KMS-11 (cell line): ENCODE measurements around the gene PLEKHB2.

Experiments
- H2AFZ ChIP-seq: fragments of 200-600 bp; sonication (generic); 2 replicates; pipeline ENCODE4 v1.6.1; 2016; ENCODE audit warnings: antibody characterized with exemption, mixed run types, low read depth
- H3K27ac ChIP-seq: fragments of 200-600 bp; sonication (generic); 2 replicates; pipeline ENCODE4 v1.6.1; 2016; ENCODE audit warnings: mild to moderate bottlenecking, mixed run types
- H3K27me3 ChIP-seq: fragments of 200-600 bp; sonication (generic); 2 replicates; pipeline ENCODE4 v1.6.1; 2017; ENCODE audit warnings: mild to moderate bottlenecking, low read depth, mixed run types, moderate library complexity; ENCODE audit not compliant: insufficient read depth
- H3K36me3 ChIP-seq: fragments of 200-600 bp; sonication (generic); 2 replicates; pipeline ENCODE4 v1.6.1; 2017; ENCODE audit warnings: mild to moderate bottlenecking, mixed run types; ENCODE audit not compliant: insufficient read depth
- H3K4me1 ChIP-seq: fragments of 200-600 bp; sonication (generic); 2 replicates; pipeline ENCODE4 v1.6.1; 2016; ENCODE audit warnings: mild to moderate bottlenecking, low read depth, mixed run types; ENCODE audit not compliant: poor library complexity, severe bottlenecking
- H3K4me2 ChIP-seq: fragments of 200-600 bp; sonication (generic); 2 replicates; pipeline ENCODE4 v1.7.0; 2016; ENCODE audit warnings: mild to moderate bottlenecking, mixed run types
- H3K4me3 ChIP-seq: fragments of 200-600 bp; sonication (generic); IDR thresholded peaks from 2 replicates; pipeline ENCODE4 v1.6.1; 2017; ENCODE audit warnings: low read depth, low read length, mixed read lengths; ENCODE audit not compliant: insufficient read depth
- H3K79me2 ChIP-seq: fragments of 200-600 bp; sonication (generic); 2 replicates; pipeline ENCODE4 v1.6.1; 2016; ENCODE audit warnings: low read depth, mixed run types; ENCODE audit not compliant: insufficient read depth
- H3K9ac ChIP-seq: fragments of 200-600 bp; sonication (generic); 2 replicates; pipeline ENCODE4 v1.6.1; 2016; ENCODE audit warnings: mild to moderate bottlenecking, mixed run types
- H4K20me1 ChIP-seq: fragments of 200-600 bp; sonication (generic); 2 replicates; pipeline ENCODE4 v1.6.1; 2016; ENCODE audit warnings: mild to moderate bottlenecking, mixed run types; ENCODE audit not compliant: insufficient read depth
- TF ChIP-seq, protein P1 (sequence below): fragments of 200-600 bp; sonication (generic); conservative IDR thresholded peaks from 2 replicates; pipeline ENCODE4 v1.6.1; 2017; ENCODE audit warnings: low read depth, mild to moderate bottlenecking, antibody characterized with exemption, low read length, moderate library complexity, mixed read lengths

The PLEKHB2 gene

DNA sequence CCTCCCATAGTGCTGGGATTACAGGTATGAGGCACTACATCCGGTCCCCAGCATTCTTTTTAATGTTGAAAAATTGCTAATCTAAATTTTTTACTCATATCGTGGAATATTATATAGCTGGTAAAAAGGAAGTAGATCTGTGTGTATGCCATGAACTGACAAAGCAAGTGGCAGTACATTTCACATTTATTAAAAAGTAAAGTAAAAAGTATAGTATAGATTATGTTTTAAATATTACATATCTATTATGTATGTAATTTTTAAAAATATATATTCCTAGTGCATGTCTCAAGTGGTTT lies 25.1 kb downstream of the PLEKHB2 start:
- no peak overlapping the region for H3K9ac ChIP-seq
- H4K20me1 ChIP-seq, result no peaks in the 10 kb centered on the region
- H3K4me1 ChIP-seq, result no peaks in the 10 kb centered on the region
- H3K4me2 ChIP-seq, result no peak overlapping the region
- H3K79me2 ChIP-seq, result no peaks in the 10 kb centered on the region
- no peaks in the 10 kb centered on the region for H3K27me3 ChIP-seq
- 0 out of 2 replicates have a peak, but pooled peaks cover 4% of the 10 kb centered on the region for H3K36me3 ChIP-seq
- TF ChIP-seq, protein P1, sequence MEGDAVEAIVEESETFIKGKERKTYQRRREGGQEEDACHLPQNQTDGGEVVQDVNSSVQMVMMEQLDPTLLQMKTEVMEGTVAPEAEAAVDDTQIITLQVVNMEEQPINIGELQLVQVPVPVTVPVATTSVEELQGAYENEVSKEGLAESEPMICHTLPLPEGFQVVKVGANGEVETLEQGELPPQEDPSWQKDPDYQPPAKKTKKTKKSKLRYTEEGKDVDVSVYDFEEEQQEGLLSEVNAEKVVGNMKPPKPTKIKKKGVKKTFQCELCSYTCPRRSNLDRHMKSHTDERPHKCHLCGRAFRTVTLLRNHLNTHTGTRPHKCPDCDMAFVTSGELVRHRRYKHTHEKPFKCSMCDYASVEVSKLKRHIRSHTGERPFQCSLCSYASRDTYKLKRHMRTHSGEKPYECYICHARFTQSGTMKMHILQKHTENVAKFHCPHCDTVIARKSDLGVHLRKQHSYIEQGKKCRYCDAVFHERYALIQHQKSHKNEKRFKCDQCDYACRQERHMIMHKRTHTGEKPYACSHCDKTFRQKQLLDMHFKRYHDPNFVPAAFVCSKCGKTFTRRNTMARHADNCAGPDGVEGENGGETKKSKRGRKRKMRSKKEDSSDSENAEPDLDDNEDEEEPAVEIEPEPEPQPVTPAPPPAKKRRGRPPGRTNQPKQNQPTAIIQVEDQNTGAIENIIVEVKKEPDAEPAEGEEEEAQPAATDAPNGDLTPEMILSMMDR, result no peak
- no peak overlapping the region for H3K27ac ChIP-seq
- no peak overlapping the region for H2AFZ ChIP-seq
- H3K4me3 ChIP-seq, result no peak overlapping the region

DNA sequence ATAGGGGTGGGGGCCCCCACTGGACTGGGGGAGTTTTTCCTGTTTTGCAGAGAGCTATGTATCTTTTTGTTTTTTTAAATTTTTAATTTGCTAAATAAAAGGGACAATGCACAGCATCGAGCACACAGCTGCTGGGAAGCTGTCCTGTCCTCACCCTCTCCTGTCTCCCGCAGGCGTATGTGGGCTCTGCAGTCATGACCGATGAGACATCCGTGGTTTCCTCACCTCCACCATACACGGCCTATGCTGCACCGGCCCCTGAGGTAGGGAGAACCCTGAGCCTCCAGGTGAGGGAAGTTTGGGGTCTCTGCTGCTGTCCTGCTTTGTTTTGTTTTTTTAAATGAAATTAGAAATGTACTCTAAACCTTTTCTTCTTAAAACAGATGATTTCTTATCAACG lies 27.6 kb downstream of the PLEKHB2 start:
- no peak overlapping the region for H3K4me2 ChIP-seq
- H4K20me1 ChIP-seq, result no peaks in the 10 kb centered on the region
- H3K4me1 ChIP-seq, result no peaks in the 10 kb centered on the region
- H3K27me3 ChIP-seq, result no peaks in the 10 kb centered on the region
- H3K27ac ChIP-seq, result no peak overlapping the region
- H3K9ac ChIP-seq, result no peak overlapping the region
- H3K4me3 ChIP-seq, result no peak overlapping the region
- no peak overlapping the region for H2AFZ ChIP-seq
- H3K79me2 ChIP-seq, result no peaks in the 10 kb centered on the region; the same call in 1 of the 2 replicates
- TF ChIP-seq, protein P1, result no peak
- H3K36me3 ChIP-seq, result peaks cover 4% of the 10 kb centered on the region; the same call in 1 of the 2 replicates

DNA sequence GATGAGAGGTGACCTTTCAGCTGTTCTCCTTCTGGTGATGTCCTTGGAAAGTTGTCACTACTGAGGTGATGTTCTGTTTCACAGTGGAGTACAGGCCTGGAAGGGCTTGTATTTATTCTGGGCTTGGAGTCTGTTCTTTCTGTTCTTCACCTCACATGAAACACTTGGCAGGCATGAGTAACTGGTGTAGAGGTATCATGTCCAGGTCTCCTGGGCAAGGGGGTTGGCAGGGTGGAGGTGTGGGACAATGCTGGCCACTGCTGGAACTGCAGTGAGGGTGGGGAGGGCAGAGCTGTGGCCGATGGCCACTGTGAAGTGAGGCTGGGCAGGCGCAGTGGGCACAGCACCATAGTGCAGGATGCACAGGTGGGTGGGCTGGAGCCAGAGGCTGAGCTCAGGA lies 35.4 kb downstream of the PLEKHB2 start:
- no peaks in the 10 kb centered on the region for H4K20me1 ChIP-seq
- no peaks in the 10 kb centered on the region; the same call in 1 of the 2 replicates for H3K36me3 ChIP-seq
- TF ChIP-seq, protein P1, result no peak
- no peak overlapping the region for H3K4me2 ChIP-seq
- no peaks in the 10 kb centered on the region for H3K27me3 ChIP-seq
- H3K79me2 ChIP-seq, result no peaks in the 10 kb centered on the region; the same call in 1 of the 2 replicates
- H2AFZ ChIP-seq, result no peak overlapping the region
- H3K9ac ChIP-seq, result no peak overlapping the region
- H3K4me3 ChIP-seq, result no peak overlapping the region
- no peak overlapping the region for H3K27ac ChIP-seq
- H3K4me1 ChIP-seq, result peaks cover 15% of the 10 kb centered on the region

DNA sequence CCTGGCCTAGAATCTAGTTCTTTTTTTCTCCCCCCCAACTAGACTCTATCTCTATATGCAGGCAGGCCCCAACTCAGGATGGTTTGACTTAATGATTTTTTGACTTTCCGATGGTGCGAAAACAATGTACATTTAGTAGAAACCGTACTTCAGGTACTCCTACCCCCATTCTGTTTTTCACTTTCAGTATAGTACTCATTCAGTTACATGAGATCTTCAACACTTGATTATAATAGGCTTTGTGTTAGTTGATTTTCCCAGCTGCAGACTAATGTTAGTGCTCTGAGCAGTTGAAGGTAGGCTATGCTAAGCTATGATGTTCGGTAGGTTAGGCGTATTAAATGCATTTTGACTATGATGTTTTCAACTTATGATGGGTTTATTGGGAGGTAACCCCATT lies 37.7 kb downstream of the PLEKHB2 start:
- no peaks in the 10 kb centered on the region for H3K79me2 ChIP-seq
- H3K27ac ChIP-seq, result no peak overlapping the region
- H3K4me3 ChIP-seq, result no peak overlapping the region
- no peak overlapping the region for H3K9ac ChIP-seq
- H4K20me1 ChIP-seq, result no peaks in the 10 kb centered on the region
- H3K4me1 ChIP-seq, result peaks cover 36% of the 10 kb centered on the region
- TF ChIP-seq, protein P1, result no peak
- no peaks in the 10 kb centered on the region; the same call in 1 of the 2 replicates for H3K36me3 ChIP-seq
- H3K27me3 ChIP-seq, result no peaks in the 10 kb centered on the region
- no peak overlapping the region for H2AFZ ChIP-seq
- H3K4me2 ChIP-seq, result no peak overlapping the region
